ENCODE results near the gene CKS2.
"Not testable (repeated sequence)": the region's sequence is repeated elsewhere in the genome, so short reads cannot be mapped to it uniquely, and the experiment has no call there.

The CKS2 gene

DNA sequence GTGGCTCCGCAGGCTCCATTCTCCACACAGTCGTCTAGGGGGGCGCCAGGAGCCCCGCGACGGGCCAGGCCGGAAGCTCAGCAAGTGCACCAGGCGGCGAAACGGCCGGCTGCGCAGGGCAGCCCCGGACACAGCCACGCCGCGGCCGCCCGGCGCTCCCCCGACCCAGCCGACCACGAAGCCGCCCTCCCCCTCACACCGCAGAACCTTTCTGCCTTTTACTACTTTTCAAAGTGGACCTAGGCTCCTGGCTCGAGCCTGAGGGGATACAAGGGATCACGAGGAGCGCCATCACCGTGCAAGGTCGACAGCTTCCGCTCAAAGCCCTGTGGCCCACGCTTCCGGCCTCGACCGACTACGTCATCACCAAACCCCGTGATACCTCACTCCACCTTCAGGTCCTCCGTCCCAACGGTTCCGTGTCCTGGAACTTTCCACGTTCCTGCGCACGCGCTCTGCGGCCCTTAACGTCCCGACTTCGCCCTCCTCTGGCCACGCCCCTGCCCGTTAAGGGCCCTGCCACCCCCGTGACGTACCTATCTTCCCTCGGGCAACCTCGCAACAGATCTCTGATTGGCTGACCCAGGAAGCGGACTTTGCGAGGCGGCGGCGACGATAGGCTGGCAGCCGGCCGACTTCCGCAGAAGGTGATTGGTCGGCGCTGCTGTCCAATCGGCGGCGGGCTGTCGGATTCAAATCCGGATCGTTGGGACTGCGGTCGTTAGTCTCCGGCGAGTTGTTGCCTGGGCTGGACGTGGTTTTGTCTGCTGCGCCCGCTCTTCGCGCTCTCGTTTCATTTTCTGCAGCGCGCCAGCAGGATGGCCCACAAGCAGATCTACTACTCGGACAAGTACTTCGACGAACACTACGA lies at the start of gene CKS2:
TSS of gene CKS2 (plus strand) at position 721 of the 871 bp plus-strand sequence. CDS start at position 819, 98 bp downstream.
- DNase-seq (ENCODE audit: low spot score) = peak; percentile 100
- peak within 1 kb of the TSS; percentile 93 for H3K27ac ChIP-seq
- CTCF ChIA-PET = no interaction called here
- POLR2A ChIA-PET (ENCODE audit: low non-redundant PET) = no interaction called here
- TF ChIP-seq, protein P1, sequence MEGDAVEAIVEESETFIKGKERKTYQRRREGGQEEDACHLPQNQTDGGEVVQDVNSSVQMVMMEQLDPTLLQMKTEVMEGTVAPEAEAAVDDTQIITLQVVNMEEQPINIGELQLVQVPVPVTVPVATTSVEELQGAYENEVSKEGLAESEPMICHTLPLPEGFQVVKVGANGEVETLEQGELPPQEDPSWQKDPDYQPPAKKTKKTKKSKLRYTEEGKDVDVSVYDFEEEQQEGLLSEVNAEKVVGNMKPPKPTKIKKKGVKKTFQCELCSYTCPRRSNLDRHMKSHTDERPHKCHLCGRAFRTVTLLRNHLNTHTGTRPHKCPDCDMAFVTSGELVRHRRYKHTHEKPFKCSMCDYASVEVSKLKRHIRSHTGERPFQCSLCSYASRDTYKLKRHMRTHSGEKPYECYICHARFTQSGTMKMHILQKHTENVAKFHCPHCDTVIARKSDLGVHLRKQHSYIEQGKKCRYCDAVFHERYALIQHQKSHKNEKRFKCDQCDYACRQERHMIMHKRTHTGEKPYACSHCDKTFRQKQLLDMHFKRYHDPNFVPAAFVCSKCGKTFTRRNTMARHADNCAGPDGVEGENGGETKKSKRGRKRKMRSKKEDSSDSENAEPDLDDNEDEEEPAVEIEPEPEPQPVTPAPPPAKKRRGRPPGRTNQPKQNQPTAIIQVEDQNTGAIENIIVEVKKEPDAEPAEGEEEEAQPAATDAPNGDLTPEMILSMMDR (conservative IDR thresholded peaks at IDR 0.05; ENCODE audit: low read depth) = no peak

DNA sequence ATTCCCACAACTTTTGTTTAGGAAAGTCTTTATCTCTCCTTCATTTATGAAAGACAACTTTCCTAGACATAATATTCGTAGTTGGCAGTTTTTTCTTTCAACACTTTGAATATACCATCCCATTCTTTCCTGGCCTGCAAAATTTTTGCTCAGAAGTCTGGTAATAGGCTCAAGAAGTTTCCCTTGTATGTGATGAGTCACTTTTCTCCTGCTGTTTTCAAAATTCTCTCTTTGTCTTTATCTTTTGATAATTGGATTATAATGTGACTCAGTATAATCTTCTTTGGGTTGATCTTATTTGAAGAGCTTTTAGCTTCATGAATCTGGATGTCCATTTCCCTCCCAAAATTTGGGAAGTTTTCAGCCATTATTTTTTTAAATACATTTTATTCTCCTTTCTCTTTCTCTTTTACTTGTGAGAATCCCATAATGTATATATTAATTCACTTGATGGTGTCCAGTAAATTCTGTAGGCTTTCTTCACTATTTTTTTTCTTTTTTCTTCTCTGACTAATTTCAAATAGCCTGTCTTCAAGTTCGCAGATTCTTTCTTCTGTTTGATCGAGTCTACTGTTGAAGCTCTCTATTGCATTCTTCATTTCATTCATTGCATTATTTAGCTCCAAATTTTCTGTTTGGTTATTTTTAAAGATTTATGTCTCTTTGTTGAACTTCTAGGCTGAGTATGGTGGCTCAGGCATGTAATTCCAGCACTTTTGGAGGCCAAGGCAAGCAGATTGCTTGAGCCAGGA lies 37.3 kb upstream of the CKS2 start:
- ChIA-PET POLR2A (ENCODE audit: low non-redundant PET) (interaction anchor here (0.6 kb wide), 1 partner anchor 456 kb away, joined by 5 read pairs; no protein-coding TSS in a partner anchor), CTCF (interaction anchor here (0.5 to 0.6 kb wide), 2 partner anchors 34 to 38 kb away, joined by 3 to 4 read pairs; no protein-coding TSS in a partner anchor)
- no peak overlapping the region for H3K27ac ChIP-seq
- no peak for DNase-seq (ENCODE audit: low spot score)
- TF ChIP-seq, protein P1 (conservative IDR thresholded peaks at IDR 0.05; ENCODE audit: low read depth) = no peak

DNA sequence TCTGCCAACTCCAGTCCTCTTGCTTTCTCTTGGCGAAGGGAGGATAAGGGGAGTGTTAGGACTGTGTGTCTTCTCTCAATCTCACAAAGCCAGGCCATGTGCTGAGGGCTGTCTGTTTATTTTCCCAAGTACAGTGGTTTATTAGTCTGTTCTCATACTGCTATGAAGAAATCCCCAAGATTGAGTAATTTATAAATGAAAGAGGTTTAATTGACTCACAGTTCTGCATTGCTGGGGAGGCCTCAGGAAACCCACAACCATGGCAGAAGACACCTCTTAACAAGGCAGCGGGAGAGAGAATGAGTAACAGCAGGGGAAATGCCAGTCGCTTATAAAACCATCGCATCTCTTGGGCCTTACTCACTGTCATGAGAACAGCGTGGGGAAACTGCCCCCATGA lies 36.2 kb upstream of the CKS2 start:
- TF ChIP-seq, protein P1 (conservative IDR thresholded peaks at IDR 0.05; ENCODE audit: low read depth) = no peak
- ChIA-PET CTCF (interaction anchor here (0.6 kb wide), 1 partner anchor 763 kb away, joined by 3 read pairs; no protein-coding TSS in a partner anchor), POLR2A (ENCODE audit: low non-redundant PET) (no interaction called here)
- H3K27ac ChIP-seq = no peak overlapping the region
- DNase-seq (ENCODE audit: low spot score) = no peak

DNA sequence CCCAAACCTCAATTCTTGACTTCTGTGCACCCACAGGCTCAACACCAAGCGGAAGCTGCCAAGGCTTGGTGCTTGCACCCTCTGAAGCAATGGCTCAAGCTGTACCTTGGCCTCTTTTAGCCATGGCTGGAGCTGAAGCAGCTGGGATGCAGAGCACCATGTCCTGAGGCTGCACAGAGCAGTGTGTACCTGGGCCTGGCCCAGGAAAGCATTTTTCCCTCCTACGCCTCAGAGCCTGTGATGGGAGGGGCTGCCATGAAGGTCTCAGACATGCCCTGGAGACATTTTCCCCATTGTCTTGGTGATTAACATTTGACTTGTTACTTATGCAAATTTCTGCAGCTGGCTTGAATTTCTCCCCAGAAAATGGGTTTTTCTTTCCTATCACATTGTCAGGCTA lies 35.0 kb upstream of the CKS2 start:
- H3K27ac ChIP-seq; POLR2A ChIA-PET (ENCODE audit: low non-redundant PET); CTCF ChIA-PET; DNase-seq (ENCODE audit: low spot score): not testable (repeated sequence)

DNA sequence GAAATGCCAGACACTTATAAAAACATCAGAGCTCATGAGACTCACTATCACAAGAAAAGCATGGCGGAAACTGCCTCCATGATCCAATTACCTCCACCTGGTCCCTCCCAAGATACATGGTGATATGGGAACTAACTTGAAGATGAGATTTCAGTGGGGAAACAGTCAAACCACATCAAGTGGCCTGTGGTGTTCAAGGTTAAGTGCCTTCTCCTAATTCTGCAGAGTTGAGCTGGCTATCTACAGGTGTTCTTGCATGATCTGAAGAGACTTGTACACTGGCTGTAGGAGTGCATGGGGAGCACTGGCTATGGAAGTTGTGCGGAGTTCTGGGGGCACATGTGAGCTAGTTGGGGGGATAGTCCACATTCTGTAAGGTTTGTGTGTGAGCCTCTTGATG lies 34.0 kb upstream of the CKS2 start:
- no peak for DNase-seq (ENCODE audit: low spot score)
- ChIA-PET CTCF (interaction anchor here (0.6 kb wide), 1 partner anchor 262 kb away, joined by 3 read pairs; no protein-coding TSS in a partner anchor), POLR2A (ENCODE audit: low non-redundant PET) (no interaction called here)
- TF ChIP-seq, protein P1 (conservative IDR thresholded peaks at IDR 0.05; ENCODE audit: low read depth) = no peak
- H3K27ac ChIP-seq = no peak overlapping the region

DNA sequence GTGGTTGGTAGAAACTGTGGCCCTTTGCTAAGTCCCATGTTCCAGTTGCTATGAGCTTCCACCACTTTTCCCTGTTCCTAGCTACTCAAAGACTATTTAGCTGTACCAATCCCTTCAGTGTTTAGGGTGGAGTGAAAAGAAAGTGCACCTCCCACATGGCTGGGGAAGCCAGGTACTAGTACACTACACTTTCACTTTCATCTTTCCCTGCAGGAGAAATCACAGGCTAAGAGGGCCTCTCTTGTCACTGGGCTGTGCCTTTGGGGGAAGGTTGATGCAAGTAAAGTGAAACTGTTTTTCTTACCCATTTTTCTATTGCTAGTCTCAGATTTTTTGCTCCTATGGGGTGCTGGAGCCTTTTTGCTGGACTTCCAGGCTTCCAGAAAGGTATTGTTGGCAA lies 33.5 kb upstream of the CKS2 start:
- H3K27ac ChIP-seq = no peak overlapping the region
- CTCF ChIA-PET = interaction anchor here (0.6 kb wide), 1 partner anchor 263 kb away, joined by 3 read pairs; no protein-coding TSS in a partner anchor
- POLR2A ChIA-PET (ENCODE audit: low non-redundant PET) = no interaction called here
- no peak for DNase-seq (ENCODE audit: low spot score)
- TF ChIP-seq, protein P1 (conservative IDR thresholded peaks at IDR 0.05; ENCODE audit: low read depth) = no peak

Measured in RWPE1 (cell line).